ENCODE results near the gene DPY19L1.
"Not testable (repeated sequence)": the region's sequence is repeated elsewhere in the genome, so short reads cannot be mapped to it uniquely, and the experiment has no call there.

Gene DPY19L1

GRCh38 chr7:34988442-34989125, 48.7 kb downstream of the DPY19L1 start:
- not testable (repeated sequence) for DNase-seq (ENCODE audit: low spot score)

DNA sequence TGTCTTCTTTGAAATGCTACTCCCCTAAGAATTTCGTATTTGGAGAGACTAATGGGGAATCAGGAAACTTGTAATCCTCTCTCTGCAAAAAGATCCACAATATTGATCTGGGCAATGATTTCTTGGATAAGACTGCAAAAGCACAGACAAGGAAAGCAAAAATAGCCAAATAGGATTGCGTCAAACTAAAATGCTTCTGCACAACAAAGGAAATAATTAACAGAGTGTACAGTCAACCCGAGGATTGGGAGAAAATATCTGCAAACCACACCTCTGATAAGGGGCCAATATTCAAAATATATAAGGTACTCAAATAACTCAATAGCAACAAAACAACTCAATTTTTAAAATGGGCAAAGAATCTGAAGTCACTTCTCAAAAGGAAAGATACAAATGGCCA, 52.1 kb downstream of the DPY19L1 start:
- not testable (repeated sequence) for DNase-seq (ENCODE audit: low spot score)

- not testable (repeated sequence) for DNase-seq (ENCODE audit: low spot score)
Observed at GRCh38 chr7:34984140-34984539, 53.1 kb downstream of the DPY19L1 start.

GRCh38 chr7:34982371-34983019, 54.8 kb downstream of the DPY19L1 start:
- no peak for DNase-seq (ENCODE audit: low spot score)

DNA sequence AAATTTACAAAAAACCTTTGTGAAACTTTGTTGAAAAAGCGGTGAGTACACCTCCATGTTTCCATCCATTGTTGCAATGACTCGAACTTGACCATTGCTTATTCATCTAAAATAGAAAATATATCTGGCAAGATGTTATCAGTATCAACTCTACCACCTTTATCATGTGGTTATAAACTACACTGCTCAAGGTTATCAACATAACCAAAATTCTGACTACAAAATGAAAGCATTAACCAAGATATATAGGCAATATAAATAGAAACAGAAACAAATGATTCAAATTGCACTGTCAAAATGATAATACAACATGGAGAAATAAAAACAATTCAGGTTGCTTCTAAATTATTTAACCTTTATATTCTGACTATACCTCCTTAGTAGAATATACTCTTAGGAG, 58.2 kb downstream of the DPY19L1 start:
- not testable (repeated sequence) for DNase-seq (ENCODE audit: low spot score)

DNA sequence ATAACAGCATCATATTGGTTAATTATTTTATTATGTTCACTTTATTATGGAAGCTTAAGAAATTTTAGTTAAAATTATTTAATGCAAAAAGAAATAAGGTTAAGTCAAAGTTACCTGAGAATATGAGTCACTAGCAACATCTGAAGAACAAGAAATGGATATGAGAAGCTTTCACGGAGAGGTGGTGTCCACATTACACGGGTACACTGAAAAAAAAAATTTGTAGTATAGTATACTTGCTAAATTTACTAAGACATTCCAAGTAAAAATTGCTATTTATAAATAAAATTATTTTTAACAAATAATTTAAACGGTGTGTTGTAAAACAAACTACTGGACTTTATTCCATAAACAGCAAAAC, 63.9 kb downstream of the DPY19L1 start:
- no peak for DNase-seq (ENCODE audit: low spot score)

- DNase-seq (ENCODE audit: low spot score): not testable (repeated sequence)
Observed at GRCh38 chr7:34972739-34973399, 64.4 kb downstream of the DPY19L1 start.

DNA sequence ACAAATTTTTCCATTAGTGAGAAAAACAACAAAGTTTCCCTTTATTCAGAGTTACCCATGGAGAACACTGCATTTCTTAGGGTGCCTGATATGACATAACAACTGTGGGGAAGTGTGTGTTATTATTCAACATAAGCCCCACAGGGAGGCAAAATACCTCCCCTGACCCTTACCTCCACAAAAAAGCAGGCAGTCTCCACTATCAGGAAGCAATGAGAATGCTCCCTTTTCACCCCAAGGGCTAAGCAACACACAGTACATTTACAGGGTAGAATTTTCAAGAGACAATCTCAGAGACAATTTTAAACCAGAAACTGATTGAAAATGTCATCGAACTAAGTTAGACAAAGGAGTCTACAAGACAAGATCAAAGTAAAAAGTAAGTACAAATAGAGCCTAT, 69.5 kb downstream of the DPY19L1 start:
- DNase-seq (ENCODE audit: low spot score): not testable (repeated sequence)

GRCh38 chr7:34966504-34966903, 70.8 kb downstream of the DPY19L1 start:
- DNase-seq (ENCODE audit: low spot score): not testable (repeated sequence)

GRCh38 chr7:34958021-34958420, 79.3 kb downstream of the DPY19L1 start:
- no peak for DNase-seq (ENCODE audit: low spot score)

DNA sequence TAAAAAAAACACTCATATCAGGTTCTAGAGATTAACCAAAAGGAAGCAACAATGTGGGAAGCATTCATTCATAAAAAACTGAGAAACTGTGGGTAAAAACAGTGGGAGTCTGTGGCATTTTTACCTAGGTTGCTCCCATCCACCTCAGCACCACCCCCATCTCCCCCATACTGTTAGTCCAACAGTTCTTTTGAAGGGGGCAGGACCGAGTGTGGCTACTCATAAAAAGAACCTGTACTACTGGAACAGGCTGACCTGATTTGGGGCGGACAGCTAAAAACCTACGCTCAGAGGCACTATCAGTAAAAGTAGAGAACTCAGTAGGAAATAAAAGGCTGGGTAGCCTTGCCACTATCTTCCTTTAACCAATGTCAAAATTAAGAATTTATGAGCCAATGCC, 84.5 kb downstream of the DPY19L1 start:
- DNase-seq (ENCODE audit: low spot score): no peak

- no peak for DNase-seq (ENCODE audit: low spot score)
Observed at GRCh38 chr7:34949361-34949760, 87.9 kb downstream of the DPY19L1 start.

GRCh38 chr7:34947427-34947826, 89.9 kb downstream of the DPY19L1 start:
- not testable (repeated sequence) for DNase-seq (ENCODE audit: low spot score)

GRCh38 chr7:34946486-34946885, 90.8 kb downstream of the DPY19L1 start:
- DNase-seq (ENCODE audit: low spot score): no peak

DNA sequence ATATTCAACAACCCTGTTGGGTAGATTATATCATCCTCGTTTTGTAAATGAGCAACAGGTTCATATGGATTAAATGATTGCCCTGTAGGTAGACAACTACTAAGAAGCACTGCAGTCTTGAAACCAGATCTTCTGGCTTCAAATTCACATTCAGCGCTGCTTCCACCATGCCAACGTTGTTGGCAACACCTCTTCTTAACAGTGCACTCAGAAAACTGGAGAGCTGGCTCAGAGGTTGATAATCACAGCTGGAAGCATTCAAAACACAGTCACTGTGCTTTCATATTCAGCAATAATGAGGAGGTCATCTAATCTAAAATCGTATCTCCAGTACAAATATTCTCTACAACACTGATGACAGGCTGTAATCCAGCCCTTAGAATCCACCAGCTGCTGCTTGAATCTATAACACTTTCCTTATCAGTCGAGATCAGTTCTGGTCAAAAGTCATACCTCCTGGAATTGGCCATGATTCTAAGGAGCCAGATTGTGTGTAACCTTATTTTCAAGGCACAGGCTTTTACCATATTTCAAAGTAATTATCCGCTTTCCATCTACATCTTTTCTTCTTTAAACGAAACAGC, 91.3 kb downstream of the DPY19L1 start:
- not testable (repeated sequence) for DNase-seq (ENCODE audit: low spot score)

- DNase-seq (ENCODE audit: low spot score): no peak
Observed at GRCh38 chr7:34939175-34939574, 98.1 kb downstream of the DPY19L1 start.

DNA sequence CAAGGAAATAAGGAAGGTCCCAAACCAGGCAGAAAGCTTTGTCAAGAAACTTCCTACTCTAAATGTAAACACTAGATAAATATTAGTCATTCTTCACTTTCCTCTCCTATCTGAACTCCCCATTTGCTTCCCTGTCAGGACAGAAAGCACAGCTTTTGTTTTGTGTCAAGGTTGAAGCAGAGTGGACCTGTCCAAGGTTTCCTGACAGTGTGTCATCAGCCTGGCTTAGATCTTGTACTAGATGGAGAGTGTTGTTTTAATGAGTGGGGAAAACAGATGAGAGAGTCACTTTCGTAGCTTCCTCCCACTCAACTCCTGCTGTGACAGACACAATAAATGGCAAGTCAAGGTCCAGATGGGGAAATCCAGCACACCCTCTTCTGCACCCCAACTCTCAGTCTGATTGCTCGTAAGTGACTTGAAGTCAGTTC, 101.5 kb downstream of the DPY19L1 start:
- not testable (repeated sequence) for DNase-seq (ENCODE audit: low spot score)

DNA sequence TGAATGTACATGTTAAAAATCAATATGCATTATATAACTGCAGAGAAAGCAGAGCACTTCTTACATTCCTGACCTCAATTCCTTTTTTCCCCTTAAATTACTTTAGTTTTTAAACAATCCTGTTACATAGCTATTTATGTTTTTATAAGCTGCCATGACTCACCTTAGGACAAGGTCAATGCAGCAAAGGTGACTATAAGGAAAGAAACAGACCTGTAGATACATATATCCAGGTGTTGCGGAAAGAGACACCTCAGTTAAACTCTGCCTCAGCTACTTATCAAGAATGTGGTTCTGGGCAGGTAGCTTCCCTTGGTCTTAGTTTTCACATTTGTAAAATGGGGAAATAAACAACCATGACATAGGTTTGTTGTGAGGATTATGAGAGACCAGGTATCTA, 105.5 kb downstream of the DPY19L1 start:
- DNase-seq (ENCODE audit: low spot score): no peak

GRCh38 chr7:34929783-34930182, 107.5 kb downstream of the DPY19L1 start:
- DNase-seq (ENCODE audit: low spot score): not testable (repeated sequence)

- no peak for DNase-seq (ENCODE audit: low spot score)
Observed at GRCh38 chr7:34928560-34928959, 108.7 kb downstream of the DPY19L1 start.

- DNase-seq (ENCODE audit: low spot score): peak; percentile 36
Observed at GRCh38 chr7:34928052-34928451, 109.2 kb downstream of the DPY19L1 start.

DNA sequence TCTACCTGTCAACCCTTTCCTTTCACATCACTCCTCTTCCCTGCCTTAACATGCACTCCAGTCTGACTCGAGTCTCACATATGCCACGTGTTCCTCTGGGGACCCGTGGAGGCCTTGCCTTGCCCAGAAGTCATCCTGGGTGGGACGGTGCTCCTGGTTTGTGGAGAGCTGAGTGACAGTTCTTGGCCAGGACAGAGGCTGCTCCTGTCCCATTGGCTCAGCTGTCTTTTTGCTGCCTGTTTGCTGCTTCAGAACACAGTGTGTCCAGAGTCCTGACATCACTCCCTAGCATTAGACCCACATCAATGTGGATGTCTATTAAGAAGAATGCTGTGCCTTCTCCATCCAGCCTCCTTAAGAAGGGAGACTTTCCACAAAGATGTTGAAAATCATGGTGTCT, 116.8 kb downstream of the DPY19L1 start:
- not testable (repeated sequence) for DNase-seq (ENCODE audit: low spot score)

DNA sequence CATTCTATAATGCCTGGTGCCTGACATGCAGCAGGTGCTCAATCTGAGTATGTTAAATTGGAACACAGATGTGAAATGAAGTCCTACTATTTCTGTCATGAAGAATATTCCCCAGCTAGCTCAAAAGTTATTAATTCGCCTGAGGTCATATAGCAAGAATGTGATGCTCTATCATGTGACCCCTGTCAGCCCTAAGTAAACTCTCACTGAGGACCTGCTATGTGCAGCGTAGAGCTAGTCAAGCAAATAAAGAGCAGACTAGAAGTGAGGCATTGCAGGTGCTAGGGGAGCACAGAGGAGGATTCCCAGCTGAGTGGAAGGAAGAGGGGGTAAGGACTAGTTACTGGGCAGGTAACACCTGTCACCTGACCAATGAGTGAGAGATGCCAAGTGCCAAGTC, 118.2 kb downstream of the DPY19L1 start:
- not testable (repeated sequence) for DNase-seq (ENCODE audit: low spot score)
